Mucosa of rectum (tissue), 2 donors: ENCODE results near the gene CARNS1.
A peak's percentile ranks its signal among the peaks of the same experiment; 100 is the strongest.
"Not testable (repeated sequence)": the region's sequence is repeated elsewhere in the genome, so short reads cannot be mapped to it uniquely, and the experiment has no call there.

Source experiments
- H3K27ac ChIP-seq, 2 donors: one replicate each; pipeline ENCODE4 v1.7.0; 2013; ENCODE audit warnings: inconsistent platforms in 2 of 2, low read depth in 2 of 2, low read length in 2 of 2
- H3K27me3 ChIP-seq, 2 donors: one replicate each; pipeline ENCODE4 v1.7.0; 2013; ENCODE audit warnings: low read length in 2 of 2; ENCODE audit not compliant: control insufficient read depth in 2 of 2, insufficient read depth in 2 of 2
- H3K36me3 ChIP-seq, 2 donors: one replicate each; pipeline ENCODE4 v1.7.0; 2013; ENCODE audit warnings: low read length in 2 of 2; ENCODE audit not compliant: control insufficient read depth in 2 of 2, insufficient read depth in 2 of 2
- H3K4me1 ChIP-seq, 2 donors: one replicate each; pipeline ENCODE4 v1.7.0; 2013; ENCODE audit warnings: low read length in 2 of 2, mild to moderate bottlenecking in 1 of 2; ENCODE audit not compliant: control insufficient read depth in 2 of 2, insufficient read depth in 2 of 2
- H3K4me3 ChIP-seq, 2 donors: one replicate each; pipeline ENCODE4 v1.7.0; 2013; ENCODE audit warnings: low read length in 2 of 2
- H3K9ac ChIP-seq, 2 donors: one replicate each; pipeline ENCODE4 v1.7.0; 2013; ENCODE audit warnings: low read length in 2 of 2, low read depth in 1 of 2, mild to moderate bottlenecking in 1 of 2
- H3K9me3 ChIP-seq, 2 donors: one replicate each; pipeline ENCODE4 v1.7.0; 2013; ENCODE audit warnings: low read length in 2 of 2; ENCODE audit not compliant: control insufficient read depth in 2 of 2
- donor health status: healthy.
- donor health status: Normal muscosa, but diverticular disease.

Gene CARNS1

GRCh38 chr11:67396587-67397389 is 18.7 kb upstream of the CARNS1 start:
- H3K9me3 ChIP-seq: no peaks in the 10 kb centered on the region
- no peak overlapping the region for H3K9ac ChIP-seq
- no peak overlapping the region for H3K4me3 ChIP-seq
- peaks cover 24 to 29% of the 10 kb centered on the region in 2 donors for H3K36me3 ChIP-seq
- no peak overlapping the region for H3K27ac ChIP-seq
- H3K4me1 ChIP-seq: peaks cover 17 to 24% of the 10 kb centered on the region in 2 donors
- H3K27me3 ChIP-seq: no peaks in the 10 kb centered on the region

- no peak overlapping the region for H3K27ac ChIP-seq
- H3K4me1 ChIP-seq: peaks cover 20 to 27% of the 10 kb centered on the region in 2 donors
- no peaks in the 10 kb centered on the region for H3K27me3 ChIP-seq
- no peak overlapping the region for H3K9ac ChIP-seq
- H3K4me3 ChIP-seq: no peak overlapping the region
- H3K36me3 ChIP-seq: peaks cover 24 to 29% of the 10 kb centered on the region in 2 donors
- no peaks in the 10 kb centered on the region for H3K9me3 ChIP-seq
These were observed 17.9 kb upstream of the CARNS1 start for GRCh38 chr11:67397536-67397935.

GRCh38 chr11:67397986-67398660 is 17.4 kb upstream of the CARNS1 start:
- Histone ChIP-seq H3K27ac (no peak overlapping the region), H3K9me3 (no peaks in the 10 kb centered on the region), H3K4me1 (peaks cover 18 to 24% of the 10 kb centered on the region in 2 donors), H3K4me3 (no peak overlapping the region), H3K36me3 (peaks cover 24 to 29% of the 10 kb centered on the region in 2 donors), H3K9ac (no peak overlapping the region), H3K27me3 (no peaks in the 10 kb centered on the region)

GRCh38 chr11:67398661-67399563 is 16.6 kb upstream of the CARNS1 start:
- Histone ChIP-seq H3K9ac (peak overlapping the region in 1 of 2 donors; percentile 24), H3K27me3 (no peaks in the 10 kb centered on the region), H3K9me3 (no peaks in the 10 kb centered on the region), H3K36me3 (peaks cover 24 to 27% of the 10 kb centered on the region in 2 donors), H3K4me3 (no peak overlapping the region), H3K27ac (no peak overlapping the region), H3K4me1 (peaks cover 18 to 24% of the 10 kb centered on the region in 2 donors)

GRCh38 chr11:67400251-67400941 is 15.1 kb upstream of the CARNS1 start:
- Histone ChIP-seq H3K27me3 (no peaks in the 10 kb centered on the region), H3K36me3 (peaks cover 24 to 27% of the 10 kb centered on the region in 2 donors), H3K4me1 (peaks cover 18 to 24% of the 10 kb centered on the region in 2 donors), H3K27ac (peak overlapping the region; percentile 84 to 92), H3K9me3 (no peaks in the 10 kb centered on the region), H3K9ac (peak overlapping the region; percentile 84 to 97), H3K4me3 (peak overlapping the region; percentile 73 to 83)

GRCh38 chr11:67400942-67401494 is 14.5 kb upstream of the CARNS1 start:
- H3K9me3 ChIP-seq: no peaks in the 10 kb centered on the region
- H3K27me3 ChIP-seq: no peaks in the 10 kb centered on the region
- H3K36me3 ChIP-seq: peaks cover 24 to 27% of the 10 kb centered on the region in 2 donors
- peaks cover 18 to 24% of the 10 kb centered on the region in 2 donors for H3K4me1 ChIP-seq
- peak overlapping the region; percentile 73 to 83 for H3K4me3 ChIP-seq
- peak overlapping the region; percentile 84 to 97 for H3K9ac ChIP-seq
- H3K27ac ChIP-seq: peak overlapping the region; percentile 84 to 92

GRCh38 chr11:67401495-67402191 is 13.8 kb upstream of the CARNS1 start, which contains the start of gene PPP1CA:
Gene PPP1CA, minus strand, starts transcription at chr11:67401858. Its CDS starts 76 bp downstream, at chr11:67401782.
- no peaks in the 10 kb centered on the region for H3K9me3 ChIP-seq
- peaks cover 24 to 27% of the 10 kb centered on the region in 2 donors for H3K36me3 ChIP-seq
- H3K27me3 ChIP-seq: no peaks in the 10 kb centered on the region
- peak within 1 kb of the TSS; percentile 88 to 97 for H3K27ac ChIP-seq
- peak within 1 kb of the TSS; percentile 84 to 97 for H3K9ac ChIP-seq
- peak within 1 kb of the TSS; percentile 73 to 83 for H3K4me3 ChIP-seq
- peaks cover 18 to 24% of the 10 kb centered on the region in 2 donors for H3K4me1 ChIP-seq

GRCh38 chr11:67402192-67402839 is 13.2 kb upstream of the CARNS1 start:
- Histone ChIP-seq H3K27ac (peak overlapping the region; percentile 88 to 97), H3K9ac (peak overlapping the region; percentile 68 to 84), H3K4me3 (peak overlapping the region; percentile 64 to 79), H3K36me3 (peaks cover 23 to 26% of the 10 kb centered on the region in 2 donors), H3K4me1 (peaks cover 18 to 25% of the 10 kb centered on the region in 2 donors)
- H3K9me3 ChIP-seq, H3K27me3 ChIP-seq: not testable (repeated sequence)
